ENCODE data around the gene TCAIM.

Gene TCAIM

GRCh38 chr3:44326019-44326418 lies 12.5 kb upstream of the TCAIM start:
- H3K4me1 Mint-ChIP-seq = no peaks in the 10 kb centered on the region
- TF ChIP-seq, protein P1, sequence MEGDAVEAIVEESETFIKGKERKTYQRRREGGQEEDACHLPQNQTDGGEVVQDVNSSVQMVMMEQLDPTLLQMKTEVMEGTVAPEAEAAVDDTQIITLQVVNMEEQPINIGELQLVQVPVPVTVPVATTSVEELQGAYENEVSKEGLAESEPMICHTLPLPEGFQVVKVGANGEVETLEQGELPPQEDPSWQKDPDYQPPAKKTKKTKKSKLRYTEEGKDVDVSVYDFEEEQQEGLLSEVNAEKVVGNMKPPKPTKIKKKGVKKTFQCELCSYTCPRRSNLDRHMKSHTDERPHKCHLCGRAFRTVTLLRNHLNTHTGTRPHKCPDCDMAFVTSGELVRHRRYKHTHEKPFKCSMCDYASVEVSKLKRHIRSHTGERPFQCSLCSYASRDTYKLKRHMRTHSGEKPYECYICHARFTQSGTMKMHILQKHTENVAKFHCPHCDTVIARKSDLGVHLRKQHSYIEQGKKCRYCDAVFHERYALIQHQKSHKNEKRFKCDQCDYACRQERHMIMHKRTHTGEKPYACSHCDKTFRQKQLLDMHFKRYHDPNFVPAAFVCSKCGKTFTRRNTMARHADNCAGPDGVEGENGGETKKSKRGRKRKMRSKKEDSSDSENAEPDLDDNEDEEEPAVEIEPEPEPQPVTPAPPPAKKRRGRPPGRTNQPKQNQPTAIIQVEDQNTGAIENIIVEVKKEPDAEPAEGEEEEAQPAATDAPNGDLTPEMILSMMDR (IDR thresholded peaks at IDR 0.05; ENCODE audit: unreplicated experiment in 3 of 3) = no peak
- no peak overlapping the region for H3K27ac Mint-ChIP-seq
- H3K9me3 Mint-ChIP-seq = no peaks in the 10 kb centered on the region
- H3K4me3 Mint-ChIP-seq = no peak overlapping the region
- H3K36me3 Mint-ChIP-seq (ENCODE audit: low read depth) = no peaks in the 10 kb centered on the region
- peaks cover 4% of the 10 kb centered on the region for H3K27me3 Mint-ChIP-seq (ENCODE audit: low read depth)

DNA sequence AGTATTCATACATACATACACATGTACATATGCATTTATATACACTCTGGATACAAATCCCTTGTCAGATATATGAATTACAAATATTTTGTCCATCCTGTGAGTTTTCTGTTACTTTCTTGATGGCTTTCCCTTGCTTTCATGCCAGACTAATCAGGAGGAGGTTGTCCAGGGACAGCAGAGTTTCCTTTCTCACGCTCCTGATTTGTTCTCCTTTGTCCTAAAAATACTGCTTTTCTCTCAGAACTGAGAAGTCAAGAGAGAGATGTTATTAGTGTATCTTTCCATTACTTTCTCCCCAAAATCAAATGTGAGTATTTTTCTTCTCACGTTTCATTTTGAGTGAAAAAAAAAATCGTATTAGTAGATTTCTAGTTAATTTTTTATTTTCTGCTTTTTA lies 12.1 kb upstream of the TCAIM start:
- no peak overlapping the region for H3K4me3 Mint-ChIP-seq
- H3K4me1 Mint-ChIP-seq = no peaks in the 10 kb centered on the region
- H3K27me3 Mint-ChIP-seq (ENCODE audit: low read depth) = peaks cover 4% of the 10 kb centered on the region
- no peaks in the 10 kb centered on the region for H3K36me3 Mint-ChIP-seq (ENCODE audit: low read depth)
- H3K27ac Mint-ChIP-seq = no peak overlapping the region
- TF ChIP-seq, protein P1 (IDR thresholded peaks at IDR 0.05; ENCODE audit: unreplicated experiment in 3 of 3) = no peak
- H3K9me3 Mint-ChIP-seq = no peaks in the 10 kb centered on the region

DNA sequence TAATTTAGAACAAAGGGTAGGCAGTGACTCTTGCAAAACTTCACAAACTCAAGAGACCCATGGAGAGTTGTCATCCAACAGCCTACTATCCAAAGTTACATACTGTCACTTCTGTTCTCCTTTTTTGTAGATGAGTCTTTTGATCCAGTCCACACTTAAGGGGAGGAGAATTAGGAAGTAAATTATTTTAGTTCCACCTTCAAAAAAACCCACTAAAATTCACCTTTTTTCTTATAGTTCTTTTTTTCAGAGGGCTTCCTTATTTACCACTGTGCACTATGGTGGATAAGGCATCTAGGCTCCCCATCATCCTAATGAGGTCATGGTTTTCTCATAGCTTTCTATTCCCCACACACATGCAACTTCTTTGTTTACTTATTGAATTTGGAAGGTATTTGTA lies 8.6 kb upstream of the TCAIM start:
- H3K27me3 Mint-ChIP-seq (ENCODE audit: low read depth) = peaks cover 13% of the 10 kb centered on the region

GRCh38 chr3:44330444-44330843 lies 8.1 kb upstream of the TCAIM start:
- Mint-ChIP-seq H3K4me3 (no peak overlapping the region), H3K27ac (no peak overlapping the region), H3K9me3 (no peaks in the 10 kb centered on the region), H3K4me1 (no peaks in the 10 kb centered on the region), H3K36me3 (ENCODE audit: low read depth) (no peaks in the 10 kb centered on the region), H3K27me3 (ENCODE audit: low read depth) (peaks cover 13% of the 10 kb centered on the region)
- TF ChIP-seq, protein P1 (IDR thresholded peaks at IDR 0.05; ENCODE audit: unreplicated experiment in 3 of 3) = no peak

More for the DNA sequence above, 8.6 kb upstream of the TCAIM start:
- no peak overlapping the region for H3K4me3 Mint-ChIP-seq
- H3K36me3 Mint-ChIP-seq (ENCODE audit: low read depth) = no peaks in the 10 kb centered on the region
- TF ChIP-seq, protein P1 (IDR thresholded peaks at IDR 0.05; ENCODE audit: unreplicated experiment in 3 of 3) = no peak
- no peak overlapping the region for H3K27ac Mint-ChIP-seq
- no peaks in the 10 kb centered on the region for H3K4me1 Mint-ChIP-seq
- H3K9me3 Mint-ChIP-seq = no peaks in the 10 kb centered on the region

GRCh38 chr3:44334326-44334725 lies 4.2 kb upstream of the TCAIM start:
- Mint-ChIP-seq H3K9me3 (no peaks in the 10 kb centered on the region), H3K27me3 (ENCODE audit: low read depth) (peaks cover 10% of the 10 kb centered on the region), H3K4me3 (peak overlapping the region in 1 of 3 experiments; percentile 7), H3K4me1 (peaks cover 7% of the 10 kb centered on the region), H3K27ac (no peak overlapping the region), H3K36me3 (ENCODE audit: low read depth) (no peaks in the 10 kb centered on the region)
- TF ChIP-seq, protein P1 (IDR thresholded peaks at IDR 0.05; ENCODE audit: unreplicated experiment in 3 of 3) = no peak

- Mint-ChIP-seq H3K27ac (peak overlapping the region; percentile 95 to 99 (median 95)), H3K4me1 (peaks cover 27% of the 10 kb centered on the region), H3K36me3 (ENCODE audit: low read depth) (no peaks in the 10 kb centered on the region), H3K9me3 (no peaks in the 10 kb centered on the region), H3K27me3 (ENCODE audit: low read depth) (peaks cover 10% of the 10 kb centered on the region), H3K4me3 (peak overlapping the region; percentile 98 to 99 (median 99))
- TF ChIP-seq, protein P1 (IDR thresholded peaks at IDR 0.05; ENCODE audit: unreplicated experiment in 3 of 3) = peak in 1 of 3 experiments; percentile 6
Measured at GRCh38 chr3:44337248-44337785, 1.2 kb upstream of the TCAIM start.

Measured in nephron (organoid).